ENCODE results near the gene SELPLG.
"Not testable (repeated sequence)": the region's sequence is repeated elsewhere in the genome, so short reads cannot be mapped to it uniquely, and the experiment has no call there.

Gene SELPLG

DNA sequence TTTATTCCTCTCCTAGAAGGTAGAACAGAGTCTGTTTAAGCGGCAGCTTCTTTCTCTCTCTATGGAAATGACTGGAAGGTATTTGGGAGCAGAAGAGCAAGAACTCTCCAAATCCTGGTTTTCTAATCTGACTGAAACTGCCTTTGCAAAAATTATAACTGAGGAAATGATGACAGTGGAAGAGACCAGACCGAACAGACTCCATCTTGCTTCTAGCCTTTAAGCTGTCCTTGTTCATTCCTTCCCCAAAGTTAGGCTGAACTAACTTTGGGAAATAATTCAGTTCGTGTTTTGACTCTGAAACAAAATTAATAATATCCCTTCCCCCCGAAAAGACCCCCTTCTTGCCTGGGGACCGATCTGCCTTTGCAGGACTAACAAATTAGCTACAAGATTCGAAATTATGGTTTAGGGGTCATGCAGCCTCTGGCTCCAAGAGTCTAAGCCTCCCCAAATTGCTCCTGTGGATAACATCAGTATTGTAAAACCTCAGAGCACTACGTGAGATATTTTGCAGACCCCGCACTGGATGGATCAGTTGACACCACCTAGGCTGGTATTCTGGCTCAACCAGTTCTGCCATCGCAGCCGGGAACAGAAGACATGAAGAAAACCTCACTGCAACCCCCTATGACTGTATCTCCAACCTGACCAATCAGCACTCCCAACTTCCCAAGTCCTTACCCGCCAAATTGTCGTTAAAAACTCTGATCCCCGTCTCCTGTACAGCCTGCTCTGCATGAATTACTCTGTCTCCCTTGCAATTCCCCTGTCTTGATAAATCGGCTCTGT, 14.1 kb downstream of the SELPLG start:
- no peak for DNase-seq (ENCODE audit: low read depth)

DNA sequence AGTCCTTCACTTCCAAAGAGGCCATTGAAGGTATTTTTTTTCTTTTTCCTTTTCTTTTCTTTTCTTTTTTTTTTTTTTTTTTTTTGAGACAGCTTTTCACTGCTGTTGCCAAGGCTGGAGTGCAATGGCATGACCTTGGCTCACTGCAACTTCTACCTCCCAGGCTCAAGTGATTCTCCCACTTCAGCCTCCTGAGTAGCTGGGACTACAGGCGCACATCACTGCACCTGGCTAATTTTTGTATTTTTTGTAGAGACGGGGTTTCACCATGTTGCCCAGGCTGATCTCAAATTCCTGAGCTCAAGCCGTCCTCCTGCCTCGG, 14.8 kb downstream of the SELPLG start:
- not testable (repeated sequence) for DNase-seq (ENCODE audit: low read depth)

DNA sequence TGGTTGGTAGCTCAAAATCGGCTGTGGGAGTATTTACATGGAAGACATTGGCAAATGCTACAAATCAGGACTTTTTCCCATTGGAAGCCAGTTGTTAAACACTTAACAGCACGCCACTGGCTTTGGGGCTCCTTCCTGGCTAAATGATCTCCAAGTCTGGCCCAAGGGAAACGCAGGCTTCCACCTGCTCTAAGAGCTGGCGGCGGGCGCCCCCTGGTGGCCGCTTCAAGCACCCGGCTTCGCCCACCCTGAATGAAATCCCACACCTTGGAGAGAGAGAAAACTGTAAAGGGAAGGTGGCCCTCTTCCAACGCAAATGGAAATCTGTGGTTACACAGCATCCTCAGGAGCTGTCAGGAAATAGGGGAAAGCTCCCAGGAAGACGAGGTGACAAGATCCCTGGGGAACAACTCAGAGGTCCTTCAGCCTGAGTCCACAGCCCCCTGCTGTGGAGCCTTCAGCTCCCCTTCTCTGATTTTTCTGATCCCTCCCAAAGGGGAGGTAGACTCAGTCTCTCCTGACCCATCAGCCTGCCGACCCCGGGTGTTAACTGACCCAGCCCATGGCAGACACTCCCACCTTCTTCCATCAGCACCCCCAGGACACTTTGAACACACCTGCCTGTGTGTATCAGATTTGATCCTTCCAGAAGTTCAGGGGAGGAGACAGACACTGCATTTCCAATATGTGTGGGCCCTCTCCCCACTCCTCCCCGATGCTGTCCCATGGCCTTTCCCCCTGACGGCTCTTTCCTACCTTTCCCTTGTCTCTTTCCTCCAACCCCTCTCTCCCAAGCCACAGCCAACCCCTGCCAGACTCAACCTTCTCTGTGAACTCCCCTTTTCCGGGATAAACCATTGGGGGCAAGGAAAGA, 15.4 kb downstream of the SELPLG start:
- peak; percentile 72 for DNase-seq (ENCODE audit: low read depth)

DNA sequence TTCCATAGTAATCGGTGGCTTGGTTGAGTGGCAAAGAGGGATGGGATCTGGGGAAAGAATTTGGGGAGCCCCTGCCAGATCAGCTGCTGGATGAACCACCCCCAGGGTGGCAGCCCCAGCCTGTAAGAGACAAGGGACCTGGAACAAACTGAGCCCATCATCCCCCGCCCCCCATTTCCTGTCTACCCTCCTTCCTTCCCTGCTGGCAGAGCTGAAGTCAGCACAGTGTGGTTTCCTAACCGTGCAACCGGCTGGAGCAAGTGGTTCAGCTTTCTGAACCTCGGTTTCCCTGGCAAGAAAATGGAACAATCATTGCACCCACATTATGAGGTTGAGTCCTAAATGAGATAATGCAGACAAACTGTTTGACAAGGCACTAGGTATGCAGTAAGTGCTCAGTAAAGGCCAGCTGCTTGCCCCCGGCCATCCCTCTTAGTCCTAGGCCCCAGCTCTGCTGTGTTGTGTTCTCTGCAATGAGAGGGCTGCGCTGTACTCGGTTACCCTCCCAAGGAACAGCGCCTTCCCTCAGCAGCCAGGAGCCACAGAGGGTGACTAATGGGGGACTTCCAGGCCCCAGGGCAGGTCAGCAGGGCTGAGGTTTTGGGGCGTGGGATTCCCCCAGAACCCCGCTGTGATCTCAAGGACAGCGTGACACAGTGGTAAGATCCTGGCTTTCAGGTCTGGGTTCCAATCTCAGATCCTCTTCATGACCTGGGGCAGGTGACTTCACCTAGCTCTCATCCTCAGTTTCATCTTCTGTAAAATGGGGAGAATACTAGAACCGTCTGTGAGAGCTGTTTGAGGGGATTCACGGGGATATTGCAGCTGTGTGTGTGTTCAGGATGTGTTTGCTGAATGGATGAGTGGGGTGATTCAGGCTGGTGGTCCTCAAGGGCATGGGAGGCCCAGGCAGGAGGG, 16.5 kb downstream of the SELPLG start:
- peak; percentile 56 for DNase-seq (ENCODE audit: low read depth)

DNA sequence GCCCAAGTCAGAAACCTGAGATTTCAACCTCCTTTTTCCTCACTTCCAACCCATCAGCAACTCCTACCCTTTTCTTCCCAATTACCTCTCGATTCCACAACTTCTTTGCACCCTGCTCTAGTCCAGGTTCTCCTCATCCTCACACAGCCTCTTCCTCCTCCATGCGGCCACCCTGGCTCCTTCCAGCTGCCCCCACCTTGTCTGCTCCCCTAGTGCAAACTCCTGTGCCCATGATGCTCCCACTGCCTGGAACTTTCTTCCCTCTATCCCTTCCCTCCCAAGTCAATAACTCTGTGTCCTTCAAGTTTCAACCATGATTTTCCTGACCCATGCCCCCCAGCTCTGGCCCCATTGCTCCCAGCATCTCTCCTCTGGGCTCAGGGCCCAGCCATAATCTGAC, 17.3 kb downstream of the SELPLG start:
- no peak for DNase-seq (ENCODE audit: low read depth)

DNA sequence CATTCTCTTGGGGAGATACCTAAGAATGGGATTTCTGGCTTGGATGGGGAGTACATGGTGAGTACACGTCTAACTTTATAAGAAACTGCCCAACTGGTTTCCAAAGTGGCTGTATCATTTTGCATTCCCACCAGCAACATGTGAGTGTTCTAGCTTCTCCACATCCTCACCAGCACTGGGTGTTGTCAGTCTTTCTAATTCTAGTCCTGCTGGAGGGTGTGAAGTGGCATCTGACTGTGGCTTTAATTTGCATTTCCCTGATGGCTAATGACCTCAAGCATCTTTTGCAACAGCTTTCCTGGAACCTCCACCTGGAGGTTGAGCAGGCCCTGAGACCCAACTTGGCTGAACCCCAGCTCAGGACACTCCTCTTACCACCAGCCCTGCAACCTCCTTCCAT, 17.8 kb downstream of the SELPLG start:
- no peak for DNase-seq (ENCODE audit: low read depth)

DNA sequence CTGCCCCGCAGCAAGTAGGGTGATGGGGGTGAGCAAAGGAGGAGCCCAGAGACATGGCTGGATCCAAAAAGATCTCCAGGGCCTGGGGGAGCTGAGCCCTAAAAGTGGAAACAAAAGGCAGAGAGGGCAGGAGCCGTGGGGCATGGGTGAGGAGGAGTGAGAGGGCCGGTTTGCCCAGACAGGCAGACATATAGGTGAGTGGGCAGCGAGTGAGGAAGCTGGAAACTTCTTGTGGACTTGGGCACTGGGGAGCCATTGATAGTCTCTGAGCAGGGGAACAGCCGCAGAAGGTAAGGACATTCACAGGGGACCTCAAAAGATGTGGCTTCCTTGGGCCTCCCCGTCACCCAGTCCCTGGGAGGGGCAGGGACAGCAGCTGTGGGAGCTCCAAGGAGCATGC, 19.1 kb downstream of the SELPLG start:
- DNase-seq (ENCODE audit: low read depth) = no peak

DNA sequence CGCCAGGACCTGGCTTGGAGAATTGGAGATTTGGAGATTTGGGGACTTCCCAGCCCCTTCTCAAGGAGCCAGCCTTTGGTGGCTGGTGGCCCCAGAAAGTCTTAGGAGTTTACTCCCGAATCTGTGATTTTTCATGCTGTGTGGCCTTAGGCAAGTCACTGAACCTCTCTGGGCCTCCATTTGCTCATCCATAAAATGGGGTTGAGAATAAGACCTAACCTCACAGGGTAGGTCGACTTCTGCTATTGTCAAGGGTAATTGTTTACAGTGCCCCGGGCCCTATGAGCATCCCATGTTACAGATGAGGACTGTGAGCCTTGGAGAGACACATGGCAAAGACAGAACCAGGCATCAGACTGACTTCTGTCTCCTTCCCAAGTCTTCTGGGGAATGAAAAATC, 19.7 kb downstream of the SELPLG start:
- no peak for DNase-seq (ENCODE audit: low read depth)

DNA sequence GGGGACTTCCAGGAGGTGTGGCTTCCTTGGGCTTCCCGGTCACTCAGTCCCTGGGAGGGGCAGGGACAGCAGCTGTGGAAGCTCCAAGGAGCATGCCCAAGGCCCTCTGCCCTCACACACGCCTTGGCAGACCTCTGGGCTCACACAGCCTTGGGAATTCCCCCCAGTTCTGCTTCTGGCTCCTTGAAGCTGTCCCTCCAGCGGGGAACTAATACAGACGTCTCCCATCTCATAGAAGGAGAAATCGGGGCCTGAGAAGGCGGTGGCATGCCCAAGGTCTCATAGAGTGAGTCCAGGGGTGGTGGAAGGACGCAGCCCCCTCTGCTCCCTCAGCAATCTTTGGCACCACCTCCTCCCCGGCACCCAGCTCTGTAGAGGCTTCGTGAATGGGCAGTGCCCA, 20.1 kb downstream of the SELPLG start:
- no peak for DNase-seq (ENCODE audit: low read depth)

DNA sequence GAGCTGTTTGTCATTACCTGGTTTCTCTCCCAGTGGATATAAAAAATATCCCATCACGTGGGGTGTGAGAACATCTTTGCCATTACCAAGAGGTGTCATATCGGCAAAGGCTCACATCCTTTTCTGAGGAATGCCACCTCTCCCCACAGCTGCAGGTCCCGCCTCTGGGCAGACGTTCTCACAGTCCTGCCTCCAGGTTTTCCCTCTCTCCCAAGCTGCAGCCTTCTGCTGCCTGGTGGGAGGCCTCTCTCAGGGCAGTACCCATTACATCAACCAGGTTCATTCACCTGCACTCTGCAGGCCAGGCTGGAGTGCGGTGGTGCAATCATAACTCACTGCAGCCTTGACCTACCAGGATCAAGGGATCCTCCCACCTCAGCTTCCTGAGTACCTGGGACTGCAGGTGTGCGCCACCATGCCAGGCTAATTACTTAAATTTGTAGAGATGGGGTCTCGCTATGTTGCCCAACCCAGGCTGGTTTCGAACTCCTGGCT, 20.9 kb downstream of the SELPLG start:
- no peak for DNase-seq (ENCODE audit: low read depth)

DNA sequence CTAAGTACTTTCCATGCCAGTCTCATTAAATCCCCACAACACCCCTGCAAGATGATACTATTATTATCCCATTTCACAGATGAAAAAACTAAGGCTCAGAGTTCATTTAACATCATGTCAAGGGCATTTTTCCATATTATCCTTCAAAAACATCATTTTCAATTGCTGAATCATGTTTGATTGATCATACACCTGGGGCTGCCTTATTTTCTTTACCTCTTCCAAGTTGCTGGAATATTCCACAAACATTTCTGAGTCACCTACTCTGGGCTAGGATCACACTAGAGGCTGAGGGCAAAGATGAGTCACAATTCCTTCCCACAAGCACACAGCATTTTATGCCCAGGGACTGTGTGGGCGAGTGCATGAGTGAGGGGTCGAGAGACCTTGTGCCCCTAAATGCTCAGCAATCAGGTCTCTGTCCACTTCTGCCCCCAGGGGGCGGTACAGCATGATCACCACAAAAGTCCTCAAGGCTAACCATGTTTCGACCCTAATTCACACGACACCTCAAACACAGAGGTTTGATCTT, 21.7 kb downstream of the SELPLG start:
- DNase-seq (ENCODE audit: low read depth) = peak; percentile 54

DNA sequence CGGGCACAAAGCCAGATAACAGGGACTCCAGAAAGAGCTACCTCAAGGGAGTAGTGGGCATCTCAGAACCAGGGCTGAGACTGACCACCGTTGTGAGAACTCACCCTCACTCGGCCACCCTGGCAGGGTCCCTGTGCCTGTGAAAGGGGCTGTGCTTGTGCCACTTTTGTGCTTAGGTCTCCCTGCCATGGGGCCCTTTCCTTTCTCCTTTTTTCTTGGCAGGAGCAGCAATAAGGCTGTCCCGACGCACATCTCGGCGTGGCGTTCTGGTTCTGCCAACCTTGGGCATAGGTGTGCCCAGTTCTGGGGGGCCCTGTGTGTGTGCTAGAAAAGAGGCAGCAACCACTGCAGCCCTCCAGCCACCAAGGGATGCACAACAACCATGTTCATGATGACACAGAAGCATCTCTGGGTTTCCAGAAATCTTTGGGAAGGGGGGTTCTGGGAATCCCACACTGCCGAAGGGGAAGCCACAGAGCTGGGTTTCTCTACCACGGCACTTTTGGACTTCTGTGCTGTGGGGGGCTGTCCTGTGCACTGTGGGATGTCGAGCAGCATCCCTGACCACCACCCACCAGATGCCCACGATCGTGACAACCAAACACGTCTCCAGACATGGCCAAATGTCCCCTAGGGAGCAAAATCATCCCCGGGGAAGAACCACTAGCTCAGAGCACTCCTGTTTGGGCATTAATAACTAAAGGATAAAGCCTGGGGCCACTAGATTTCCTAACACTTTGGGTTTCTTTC, 22.7 kb downstream of the SELPLG start:
- DNase-seq (ENCODE audit: low read depth) = no peak

DNA sequence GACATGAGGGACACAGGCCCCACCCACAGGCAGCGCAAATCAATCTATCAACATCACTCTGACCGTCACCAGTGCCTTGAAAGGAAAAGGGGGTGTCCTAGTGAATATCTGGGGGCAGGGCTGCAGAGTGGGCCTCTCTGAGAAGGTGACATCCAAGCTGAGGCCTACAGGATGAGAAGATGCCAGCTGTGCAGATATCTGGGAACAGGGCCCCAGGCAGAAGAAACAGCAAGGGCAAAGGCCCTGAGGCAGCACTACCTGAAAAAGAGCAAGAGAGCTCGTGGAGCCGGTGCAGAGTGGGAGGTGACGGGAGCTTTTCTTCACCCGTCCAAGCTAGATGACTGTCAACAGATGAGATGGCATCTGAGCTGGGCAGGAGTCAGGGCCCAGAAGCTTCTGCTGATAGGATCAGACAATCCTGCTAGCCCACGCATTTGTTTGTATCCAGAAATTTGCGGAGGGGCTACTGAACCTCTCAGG, 23.3 kb downstream of the SELPLG start:
- DNase-seq (ENCODE audit: low read depth) = no peak

DNA sequence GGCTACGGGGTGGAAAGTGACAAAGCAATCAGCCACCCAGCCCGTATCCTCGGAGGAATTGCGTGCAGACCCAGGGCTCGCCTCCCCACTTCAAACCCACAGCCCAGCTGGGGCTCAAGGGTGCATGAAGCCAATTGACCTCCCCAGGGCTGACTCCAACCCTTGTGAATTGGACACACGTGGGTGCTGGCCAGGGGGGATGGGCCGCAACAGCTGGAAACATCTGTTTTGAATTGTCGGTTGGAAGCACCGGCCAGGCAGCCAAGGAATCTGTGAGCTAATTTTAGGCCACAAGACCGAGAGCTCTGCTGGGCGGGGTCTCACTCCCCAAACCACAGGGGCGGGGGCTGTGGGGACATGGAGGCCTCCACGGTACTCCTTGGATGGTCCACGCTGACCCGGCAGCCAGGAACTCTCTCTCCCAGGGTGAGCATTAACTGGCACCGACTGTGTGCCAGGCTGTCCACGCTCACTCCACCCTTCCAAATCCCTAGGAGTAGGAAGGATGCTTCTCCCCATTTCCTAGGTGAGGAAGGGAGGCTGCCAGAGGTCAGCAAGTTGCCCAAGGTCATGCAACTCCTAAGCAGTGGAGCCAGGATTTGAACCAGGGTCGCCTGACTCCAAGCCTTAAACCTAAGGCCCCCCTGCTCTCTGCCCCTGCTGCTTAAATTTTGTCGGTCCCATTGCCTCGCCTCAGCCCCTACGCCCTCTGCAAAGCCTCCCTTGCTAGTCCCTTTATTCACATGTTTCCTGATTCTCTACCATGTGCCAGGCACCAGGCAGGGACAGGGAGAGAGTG, 24.0 kb downstream of the SELPLG start:
- DNase-seq (ENCODE audit: low read depth) = no peak

DNA sequence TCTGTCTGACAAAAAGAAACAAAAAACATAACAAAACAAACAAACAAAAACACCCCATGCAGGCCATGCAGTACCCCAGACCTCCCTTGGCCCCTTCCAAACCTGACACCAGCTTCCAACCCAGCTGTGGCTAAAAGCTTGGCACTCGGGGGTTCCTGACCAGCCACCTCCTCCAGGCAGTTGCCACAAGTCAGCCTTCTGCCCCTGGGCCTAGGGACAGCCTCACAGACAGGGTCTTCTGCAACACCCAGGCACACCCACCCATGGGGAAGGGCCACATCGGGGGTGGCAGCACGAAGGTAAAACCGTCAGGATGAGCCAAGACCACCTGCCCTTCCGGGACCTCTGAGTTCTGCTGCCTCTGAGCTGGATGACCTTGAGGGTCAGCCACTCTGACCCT, 25.1 kb downstream of the SELPLG start:
- DNase-seq (ENCODE audit: low read depth) = no peak

DNA sequence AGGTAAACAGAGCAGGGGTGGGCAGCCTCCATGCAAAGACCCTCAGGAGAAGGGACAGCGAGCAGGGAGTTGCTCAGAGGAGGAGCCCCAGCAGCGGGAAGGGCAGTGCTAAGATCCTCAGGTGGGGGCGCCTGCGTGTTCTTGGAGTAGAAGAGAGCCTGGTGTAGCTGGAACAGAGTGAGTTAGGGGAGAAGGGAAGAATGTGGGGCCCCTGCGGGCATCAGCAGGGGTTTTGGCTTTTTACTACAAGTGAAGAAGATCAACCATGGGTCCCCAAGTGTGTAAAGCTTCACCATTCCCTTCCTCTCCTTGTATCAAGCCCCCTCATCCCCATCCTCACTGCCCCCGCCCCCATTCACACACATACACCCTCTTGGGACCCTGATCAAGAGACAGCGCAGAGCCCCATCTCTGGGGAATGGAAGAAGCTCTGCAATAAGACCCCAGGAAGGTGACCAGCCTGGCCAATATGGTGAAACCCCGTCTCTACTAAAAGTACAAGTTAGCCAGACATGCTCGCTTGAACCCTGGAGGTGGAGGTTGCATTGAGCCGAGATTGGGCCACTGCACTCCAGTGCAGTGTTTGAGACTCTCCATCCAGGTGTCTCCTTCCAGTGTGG, 25.6 kb downstream of the SELPLG start:
- no peak for DNase-seq (ENCODE audit: low read depth)

DNA sequence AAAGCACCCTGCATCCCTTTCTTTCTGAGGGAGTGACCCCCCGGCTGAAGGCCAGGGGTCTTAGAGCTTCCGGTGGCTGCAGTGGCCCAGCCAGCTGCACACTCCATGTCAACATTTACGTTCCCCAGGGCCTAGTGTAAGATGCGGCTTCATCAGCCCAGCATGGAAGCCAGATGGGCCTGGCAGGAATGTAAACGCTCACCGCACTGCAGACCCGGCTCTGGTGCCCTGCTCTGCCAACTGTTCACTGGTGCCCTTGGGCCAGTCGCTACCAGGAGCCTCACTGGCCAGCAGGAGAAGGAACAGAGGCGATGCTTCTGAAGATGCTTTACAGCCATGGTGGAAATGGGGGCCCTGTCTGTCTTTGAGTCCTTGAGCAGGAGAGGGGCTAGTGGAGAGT, 27.2 kb downstream of the SELPLG start:
- no peak for DNase-seq (ENCODE audit: low read depth)

DNA sequence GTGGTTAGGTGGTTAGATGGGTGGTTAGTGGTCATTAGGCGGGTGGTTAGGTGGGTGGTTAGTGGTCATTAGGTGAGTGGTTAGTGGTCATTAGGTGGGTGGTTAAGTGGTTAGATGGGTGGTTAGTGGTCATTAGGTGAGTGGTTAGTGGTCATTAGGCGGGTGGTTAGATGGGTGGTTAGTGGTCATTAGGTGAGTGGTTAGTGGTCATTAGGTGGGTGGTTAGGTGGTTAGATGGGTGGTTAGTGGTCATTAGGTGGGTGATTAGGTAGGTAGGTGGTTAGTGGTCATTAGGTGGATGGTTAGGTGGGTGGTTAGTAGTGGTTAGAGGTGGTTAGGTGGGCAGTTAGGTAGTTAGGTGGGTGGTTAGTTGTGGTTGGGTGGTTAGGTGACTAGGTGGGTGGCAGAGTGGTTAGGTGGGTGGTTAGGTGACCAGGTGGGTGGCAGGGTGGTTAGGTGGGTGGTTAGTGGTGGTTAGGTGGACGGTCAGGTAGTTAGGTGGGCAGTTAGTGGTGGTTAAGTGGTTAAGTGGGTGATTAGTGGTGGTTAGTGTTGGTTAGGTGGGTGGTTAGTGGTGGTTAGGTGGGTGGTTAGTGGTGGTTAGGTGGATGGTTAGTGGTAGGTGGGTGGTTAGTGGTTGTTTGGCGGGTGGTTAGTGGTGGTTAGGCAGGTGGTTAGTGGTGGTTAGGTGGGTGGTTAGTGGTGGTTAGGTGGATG, 27.8 kb downstream of the SELPLG start:
- no peak for DNase-seq (ENCODE audit: low read depth)
